Activated CD8-positive, alpha-beta memory T cell treated with anti-CD3 and anti-CD28 coated beads, Interleukin-2, amount 50 U/mL, for 48 hours (primary cell): Measurements from ENCODE around the gene RCAN2.

ENCODE experiments used
- DNase-seq: peaks from one replicate; pipeline ENCODE4 v3.0.0-alpha.2; 2020

RCAN2 gene

GRCh38 chr6:46287681-46288080, 203.6 kb downstream of the RCAN2 start:
- no peak for DNase-seq

DNA sequence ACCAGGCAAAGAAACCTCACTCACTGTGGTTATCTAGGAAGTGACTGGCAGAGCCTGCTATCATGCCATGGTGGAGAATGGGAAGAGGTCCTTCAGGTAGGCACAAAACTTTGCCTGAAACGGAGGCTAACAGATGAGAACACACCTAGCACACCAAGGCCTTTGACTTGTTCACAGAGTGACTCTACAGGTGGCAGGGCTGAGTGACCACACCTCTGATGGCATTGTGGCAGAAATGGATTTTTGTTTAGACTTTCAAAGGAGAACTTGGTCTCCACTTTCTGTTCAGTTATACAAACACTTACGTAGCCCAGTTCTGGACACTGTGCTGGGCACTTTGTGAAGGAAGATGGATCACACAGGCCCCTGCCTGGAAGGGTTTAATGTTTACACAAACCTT, 204.2 kb downstream of the RCAN2 start:
- DNase-seq = no peak

- no peak for DNase-seq
Measured at GRCh38 chr6:46284475-46284874, 206.8 kb downstream of the RCAN2 start.

GRCh38 chr6:46281110-46281509, 210.1 kb downstream of the RCAN2 start:
- no peak for DNase-seq

- DNase-seq = no peak
Measured at GRCh38 chr6:46279874-46280273, 211.4 kb downstream of the RCAN2 start.

DNA sequence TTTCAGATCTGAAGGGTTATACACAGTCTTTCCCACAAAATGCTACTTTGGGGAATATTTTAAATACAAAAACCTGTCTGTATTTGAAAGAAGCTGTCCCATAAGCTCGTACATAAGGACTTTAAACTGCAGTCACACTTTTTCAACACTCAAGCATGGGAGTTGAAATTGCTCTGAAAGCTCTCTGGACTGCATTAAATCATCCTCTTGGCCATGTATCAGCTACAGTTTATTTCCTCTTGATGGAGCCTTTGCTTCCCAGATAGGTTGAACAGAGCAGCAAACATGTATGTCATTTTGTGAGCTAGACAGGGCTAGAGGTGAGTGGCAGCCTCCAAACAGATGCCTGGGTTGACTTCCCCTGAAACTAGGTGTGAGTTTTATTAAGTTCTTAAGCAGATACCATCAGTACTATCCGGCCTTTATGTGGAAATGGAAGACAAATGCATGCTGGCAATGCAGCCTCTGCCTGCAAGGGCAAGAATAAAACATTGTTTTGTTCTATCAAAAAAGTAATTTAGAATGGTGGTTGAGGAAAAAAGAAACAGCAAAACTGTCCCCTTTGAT, 214.6 kb downstream of the RCAN2 start:
- DNase-seq = no peak

DNA sequence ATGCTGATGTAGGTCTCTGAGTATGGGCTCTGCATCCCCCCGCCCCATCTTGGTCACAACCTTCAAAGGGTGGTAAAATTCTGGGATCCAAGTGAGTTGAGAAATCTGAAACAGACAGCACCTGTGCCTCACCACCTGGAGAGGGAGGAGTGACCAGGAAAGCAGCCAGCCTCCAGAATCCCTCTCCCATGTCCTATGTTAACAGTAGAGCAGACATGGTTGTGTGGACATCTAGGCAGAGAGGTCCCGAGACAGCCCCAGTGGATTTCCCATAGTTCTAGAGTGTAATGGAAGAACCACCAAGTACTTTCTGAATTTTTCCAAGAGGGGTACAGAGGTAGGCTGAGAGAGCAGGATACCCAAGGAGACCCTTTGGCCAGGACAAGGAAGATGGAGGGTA, 216.7 kb downstream of the RCAN2 start:
- no peak for DNase-seq

GRCh38 chr6:46273911-46274310, 217.3 kb downstream of the RCAN2 start:
- DNase-seq = no peak

- DNase-seq = no peak
Measured at GRCh38 chr6:46271728-46272127, 219.5 kb downstream of the RCAN2 start.

DNA sequence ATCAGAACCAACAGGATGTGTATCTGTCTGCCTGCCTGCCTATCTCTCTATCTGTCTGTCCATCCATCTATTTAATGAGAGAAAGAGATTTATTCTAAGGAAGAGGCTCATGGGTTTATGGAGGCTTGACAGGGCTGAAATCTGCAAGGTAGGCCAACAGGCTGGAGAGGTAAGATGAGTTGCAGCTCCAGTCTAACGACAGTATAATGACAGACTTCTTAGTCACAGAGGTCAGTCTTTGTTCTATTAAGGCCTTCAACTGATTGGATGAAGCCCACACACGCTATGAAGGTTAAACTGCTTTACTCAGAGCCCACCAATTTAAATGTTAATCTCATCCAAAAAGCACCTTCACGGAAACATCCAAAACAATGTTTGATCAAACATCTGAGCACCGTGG, 220.1 kb downstream of the RCAN2 start:
- DNase-seq = no peak

- no peak for DNase-seq
Measured at GRCh38 chr6:46270336-46270735, 220.9 kb downstream of the RCAN2 start.

DNA sequence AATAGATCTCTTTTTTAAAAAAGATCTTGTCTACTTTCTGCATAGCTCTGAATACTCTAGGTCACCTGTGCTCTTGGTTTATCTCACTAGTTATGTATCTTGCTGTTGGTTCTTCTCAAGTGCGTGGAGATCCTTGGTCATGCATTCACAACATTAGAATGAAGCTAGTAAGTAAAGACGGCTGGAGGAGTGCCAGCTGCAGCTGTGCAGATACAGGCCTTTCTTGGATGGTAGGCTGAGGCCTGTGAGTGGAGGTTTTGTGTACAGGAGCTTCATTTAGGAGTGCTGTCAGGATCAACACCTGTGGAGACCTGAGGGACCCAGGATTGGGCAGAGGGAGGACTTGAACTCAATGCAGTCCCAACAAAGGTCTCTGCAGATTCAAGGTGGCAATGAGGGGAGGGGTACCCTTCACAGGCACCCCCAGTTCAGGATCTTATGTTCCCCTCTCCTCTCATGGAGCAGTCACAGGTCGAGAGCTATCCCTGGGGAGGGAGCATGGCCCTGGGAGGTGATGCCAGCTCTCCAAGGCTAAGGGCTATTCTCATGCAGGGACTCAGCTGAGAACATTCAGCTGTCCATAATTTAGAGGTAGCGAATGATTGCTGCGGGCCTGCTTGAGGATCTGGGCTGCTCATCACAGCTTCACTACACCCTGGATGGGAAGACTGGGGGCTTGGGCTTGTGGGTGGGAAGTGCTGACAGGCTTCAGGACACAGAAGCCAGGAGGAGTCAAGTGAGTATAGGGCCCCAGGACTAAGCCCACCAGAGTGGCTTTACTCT, 221.6 kb downstream of the RCAN2 start:
- DNase-seq = no peak

- DNase-seq = no peak
Measured at GRCh38 chr6:46267515-46267914, 223.7 kb downstream of the RCAN2 start.

DNA sequence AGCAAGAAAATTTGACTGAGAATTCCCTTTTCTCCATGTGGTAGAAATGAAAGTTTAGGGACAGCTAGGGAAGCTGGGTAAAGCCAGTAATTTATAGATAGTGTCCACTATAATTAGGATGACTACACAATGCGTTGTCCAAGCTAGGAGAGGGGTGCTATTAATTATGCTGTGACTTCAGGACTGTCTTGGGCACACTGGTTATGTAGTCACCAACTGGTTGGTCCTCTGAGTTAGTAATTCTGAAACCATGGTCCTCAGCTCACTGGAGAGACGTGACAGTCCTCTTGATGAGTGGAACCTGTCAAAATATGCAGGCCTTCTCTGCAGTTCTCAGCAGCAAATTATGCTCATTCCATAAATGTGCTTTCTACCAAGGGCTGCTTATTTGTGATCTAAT, 225.9 kb downstream of the RCAN2 start:
- no peak for DNase-seq

DNA sequence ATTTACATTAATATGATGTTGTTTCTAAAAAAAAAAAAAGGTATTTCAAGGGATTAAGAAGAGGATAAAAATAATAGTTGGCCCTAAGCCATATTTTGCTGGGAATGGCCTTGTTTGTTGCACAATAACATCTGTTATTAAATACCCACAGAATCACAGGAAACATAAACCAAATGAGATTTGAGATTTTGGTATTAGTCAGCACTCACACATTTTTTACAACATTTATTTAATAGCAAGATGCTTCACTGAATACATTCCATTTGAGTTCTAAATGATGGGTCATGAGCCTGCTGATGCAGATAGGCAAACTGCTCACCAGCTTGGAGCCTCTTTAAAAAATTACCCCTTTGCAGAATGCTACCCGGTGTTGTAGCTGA, 227.6 kb downstream of the RCAN2 start:
- no peak for DNase-seq

GRCh38 chr6:46262928-46263706, 228.1 kb downstream of the RCAN2 start:
- no peak for DNase-seq

GRCh38 chr6:46258249-46258648, 233.0 kb downstream of the RCAN2 start:
- no peak for DNase-seq

DNA sequence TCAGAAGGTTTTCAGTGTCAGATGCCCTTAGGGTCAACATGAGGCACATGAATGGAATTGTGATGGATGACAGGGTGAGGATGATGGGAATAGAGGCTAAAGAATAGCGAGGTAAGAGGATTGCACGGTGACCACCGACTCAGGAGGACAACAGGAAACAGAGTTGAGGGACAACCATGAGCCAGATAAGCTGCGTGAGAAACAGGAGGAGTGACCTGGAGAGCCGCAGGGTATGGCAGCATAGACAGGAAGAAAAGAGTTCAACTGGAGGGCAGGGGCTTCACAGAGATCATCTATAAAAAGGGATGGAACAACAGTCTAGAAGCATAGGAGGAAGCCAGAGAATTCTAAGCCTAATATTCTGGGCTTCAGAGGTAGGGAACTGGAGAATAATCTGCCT, 235.7 kb downstream of the RCAN2 start:
- no peak for DNase-seq

DNA sequence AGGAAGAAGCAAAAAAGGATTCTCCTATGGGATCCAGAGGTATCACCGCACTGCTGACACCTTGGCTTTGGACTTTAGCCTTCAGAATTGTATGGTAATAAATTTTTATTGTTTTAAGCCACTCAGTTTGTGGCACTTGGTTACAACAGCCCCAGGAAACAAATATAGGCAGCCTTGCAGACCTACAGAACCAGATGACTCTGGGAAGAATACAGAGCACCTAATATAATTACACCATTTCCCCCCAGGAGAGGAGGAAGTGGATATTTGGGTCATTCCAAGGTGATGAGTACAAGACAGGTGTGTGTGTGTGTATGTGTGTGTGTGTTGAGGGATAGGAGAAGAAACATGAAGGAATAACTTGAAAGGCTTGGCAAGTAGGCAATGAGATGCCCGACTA, 236.3 kb downstream of the RCAN2 start:
- DNase-seq = no peak

GRCh38 chr6:46254331-46254730, 236.9 kb downstream of the RCAN2 start:
- no peak for DNase-seq

- no peak for DNase-seq
Measured at GRCh38 chr6:46251583-46252339, 239.5 kb downstream of the RCAN2 start.

- DNase-seq = no peak
Measured at GRCh38 chr6:46248143-46248542, 243.1 kb downstream of the RCAN2 start.

GRCh38 chr6:46246727-46247126, 244.5 kb downstream of the RCAN2 start:
- no peak for DNase-seq
